Brain pericyte (primary cell): ENCODE measurements around the gene TMEM45B.
"Not testable (repeated sequence)": the region's sequence is repeated elsewhere in the genome, so short reads cannot be mapped to it uniquely, and the experiment has no call there.

ENCODE experiments used
- DNase-seq: peaks from one replicate; pipeline ENCODE4 v3.0.0-alpha.2; 2012; ENCODE audit warnings: low read depth, low spot score

TMEM45B gene

GRCh38 chr11:129815596-129816461 is at the start of gene TMEM45B:
Gene TMEM45B, plus strand, starts transcription at chr11:129815848. Its CDS starts 36,635 bp downstream, at chr11:129852483.
- DNase-seq: no peak

GRCh38 chr11:129766898-129767604 is 48.6 kb upstream of the TMEM45B start:
- no peak for DNase-seq

- no peak for DNase-seq
These were observed 47.8 kb upstream of the TMEM45B start for GRCh38 chr11:129767827-129768226.

GRCh38 chr11:129768356-129768755 is 47.3 kb upstream of the TMEM45B start:
- no peak for DNase-seq

- DNase-seq: no peak
These were observed 46.6 kb upstream of the TMEM45B start for GRCh38 chr11:129769059-129769458.

- no peak for DNase-seq
These were observed 44.7 kb upstream of the TMEM45B start for GRCh38 chr11:129770993-129771392.

GRCh38 chr11:129771456-129771855 is 44.2 kb upstream of the TMEM45B start:
- not testable (repeated sequence) for DNase-seq

GRCh38 chr11:129778877-129779276 is 36.8 kb upstream of the TMEM45B start:
- DNase-seq: no peak

- no peak for DNase-seq
These were observed 36.3 kb upstream of the TMEM45B start for GRCh38 chr11:129779342-129779741.

GRCh38 chr11:129785383-129786111 is 30.1 kb upstream of the TMEM45B start:
- no peak for DNase-seq

GRCh38 chr11:129786112-129786416 is 29.6 kb upstream of the TMEM45B start:
- not testable (repeated sequence) for DNase-seq

- no peak for DNase-seq
These were observed 28.0 kb upstream of the TMEM45B start for GRCh38 chr11:129787532-129788155.

- no peak for DNase-seq
These were observed 27.4 kb upstream of the TMEM45B start for GRCh38 chr11:129788278-129788677.

- no peak for DNase-seq
These were observed 25.5 kb upstream of the TMEM45B start for GRCh38 chr11:129790106-129790505.

- no peak for DNase-seq
These were observed 24.1 kb upstream of the TMEM45B start for GRCh38 chr11:129791515-129791914.

- no peak for DNase-seq
These were observed 23.0 kb upstream of the TMEM45B start for GRCh38 chr11:129792663-129793062.

- DNase-seq: no peak
These were observed 20.6 kb upstream of the TMEM45B start for GRCh38 chr11:129795089-129795488.

GRCh38 chr11:129798212-129798611 is 17.4 kb upstream of the TMEM45B start:
- no peak for DNase-seq

GRCh38 chr11:129800162-129800561 is 15.5 kb upstream of the TMEM45B start:
- not testable (repeated sequence) for DNase-seq

GRCh38 chr11:129800655-129801054 is 15.0 kb upstream of the TMEM45B start:
- DNase-seq: no peak

- DNase-seq: no peak
These were observed 12.1 kb upstream of the TMEM45B start for GRCh38 chr11:129803533-129803932.

- no peak for DNase-seq
These were observed 11.6 kb upstream of the TMEM45B start for GRCh38 chr11:129804012-129804411.
